Stimulated activated CD4-positive, alpha-beta T cell treated with anti-CD3 and anti-CD28 coated beads, Interleukin-1b, Interleukin-23, amount 100 ng/mL, for 4 hours (primary cell): Measurements from ENCODE around the gene TRAF5.
"Not testable (repeated sequence)": the region's sequence is repeated elsewhere in the genome, so short reads cannot be mapped to it uniquely, and the experiment has no call there.

Source experiments
- DNase-seq, 2 donors: peaks; one replicate each; pipeline ENCODE4 v3.0.0-alpha.2; 2020; ENCODE audit warnings: low read depth in 2 of 2

Gene TRAF5

GRCh38 chr1:211326528-211327345, at the start of gene TRAF5:
Gene TRAF5 (plus strand): TSS chr1:211326833. CDS start chr1:211353240, 26,407 bp downstream.
- DNase-seq = peak; percentile 37 to 47

- DNase-seq = no peak
Observed at GRCh38 chr1:211279340-211279739, 47.3 kb upstream of the TRAF5 start.

GRCh38 chr1:211280910-211281309, 45.7 kb upstream of the TRAF5 start:
- no peak for DNase-seq

GRCh38 chr1:211281320-211282022, 45.2 kb upstream of the TRAF5 start:
- DNase-seq = no peak

GRCh38 chr1:211282023-211282373, 44.6 kb upstream of the TRAF5 start:
- DNase-seq = no peak

GRCh38 chr1:211285196-211285595, 41.4 kb upstream of the TRAF5 start:
- DNase-seq = no peak

- DNase-seq = no peak
Observed at GRCh38 chr1:211287218-211287617, 39.4 kb upstream of the TRAF5 start.

- no peak for DNase-seq
Observed at GRCh38 chr1:211292411-211292810, 34.2 kb upstream of the TRAF5 start.

GRCh38 chr1:211296396-211296795, 30.2 kb upstream of the TRAF5 start:
- DNase-seq = no peak

GRCh38 chr1:211305044-211305443, 21.6 kb upstream of the TRAF5 start:
- no peak for DNase-seq

- no peak for DNase-seq
Observed at GRCh38 chr1:211309617-211310016, 17.0 kb upstream of the TRAF5 start.

- no peak for DNase-seq
Observed at GRCh38 chr1:211313392-211313791, 13.2 kb upstream of the TRAF5 start.

GRCh38 chr1:211318576-211319280, 7.9 kb upstream of the TRAF5 start:
- no peak for DNase-seq

- no peak for DNase-seq
Observed at GRCh38 chr1:211319892-211320291, 6.7 kb upstream of the TRAF5 start.

GRCh38 chr1:211320980-211321379, 5.7 kb upstream of the TRAF5 start:
- DNase-seq = no peak

- DNase-seq = not testable (repeated sequence)
Observed at GRCh38 chr1:211321646-211322045, 5.0 kb upstream of the TRAF5 start.

- DNase-seq = peak in 1 of 2 donors; percentile 55
Observed at GRCh38 chr1:211323156-211324063, 3.2 kb upstream of the TRAF5 start.

- no peak for DNase-seq
Observed at GRCh38 chr1:211324992-211325775, 1.4 kb upstream of the TRAF5 start.

- DNase-seq = no peak
Observed at GRCh38 chr1:211326140-211326527, 499 bp upstream of the TRAF5 start.

GRCh38 chr1:211327346-211327921, 801 bp downstream of the TRAF5 start:
- no peak for DNase-seq
